Activated CD4-positive, alpha-beta memory T cell treated with anti-CD3 and anti-CD28 coated beads for 36 hours (primary cell): ENCODE data around the gene ZNF385B. TPM values are rescaled to one million over a fixed set of nuclear protein-coding genes. Genes with fewer than 3 reads are reported as not detected.

Experiments
- CTCF ChIA-PET: fragments of 350-600 bp; sonication (Branson Sonifier 250); formaldehyde crosslinking; loops from one replicate; lab custom pipeline; 2021; ENCODE audit warnings: antibody characterized with exemption, inconsistent platforms; lab: Charles Lee
- POLR2A ChIA-PET: fragments of 350-600 bp; sonication (Branson Sonifier 250); formaldehyde crosslinking; loops from one replicate; lab custom pipeline; 2021; ENCODE audit warnings: antibody characterized with exemption; lab: Charles Lee
- DNase-seq: peaks from one replicate; pipeline ENCODE4 v3.0.0-alpha.2; 2020
- H3K27ac Mint-ChIP-seq: one replicate; pipeline ENCODE4 v1.8.0; 2021; ENCODE audit warnings: mixed read lengths
- H3K27me3 Mint-ChIP-seq: one replicate; pipeline ENCODE4 v1.8.0; 2021; ENCODE audit warnings: mixed read lengths
- H3K36me3 Mint-ChIP-seq: one replicate; pipeline ENCODE4 v1.8.0; 2021; ENCODE audit warnings: mixed read lengths
- H3K4me1 Mint-ChIP-seq: one replicate; pipeline ENCODE4 v1.8.0; 2021; ENCODE audit warnings: low read depth, mixed read lengths
- H3K4me3 Mint-ChIP-seq: one replicate; pipeline ENCODE4 v1.8.0; 2021; ENCODE audit warnings: mild to moderate bottlenecking, mixed read lengths
- H3K9me3 Mint-ChIP-seq: one replicate; pipeline ENCODE4 v1.8.0; 2021; ENCODE audit warnings: mixed read lengths
- intact Hi-C: fragments of 100-400 bp; cut with micrococcal nuclease; formaldehyde crosslinking; loops from one replicate; pipeline ENCODE4 v1.15.1; 2023
- total RNA-seq, 2 experiments: library from RNA; stranded (reverse); gene quantifications; one replicate each; pipeline ENCODE4 v1.2.3, GENCODE V29; 2021

The ZNF385B gene
- total RNA-seq, 2 experiments from 2014 or later, result not detected

- ChIA-PET POLR2A (no interaction called here), CTCF (interaction anchor here (0.6 kb wide), 1 partner anchor 133 kb away, joined by 3 read pairs; no protein-coding TSS in a partner anchor)
- intact Hi-C loops, result no loop called here
- Mint-ChIP-seq H3K4me3 (no peak overlapping the region), H3K27ac (no peak overlapping the region), H3K27me3 (peaks cover 3% of the 10 kb centered on the region), H3K36me3 (no peaks in the 10 kb centered on the region), H3K4me1 (no peaks in the 10 kb centered on the region), H3K9me3 (peaks cover 2% of the 10 kb centered on the region)
- DNase-seq, result no peak
Measured at GRCh38 chr2:179764710-179765109, 96.7 kb downstream of the ZNF385B start.

- H3K4me1 Mint-ChIP-seq, result no peaks in the 10 kb centered on the region
- H3K27ac Mint-ChIP-seq, result no peak overlapping the region
- peaks cover 2% of the 10 kb centered on the region for H3K9me3 Mint-ChIP-seq
- ChIA-PET POLR2A (no interaction called here), CTCF (interaction anchor here (1.3 kb wide), 1 partner anchor 9 kb away, joined by 4 read pairs; no protein-coding TSS in a partner anchor)
- intact Hi-C loops, result no loop called here
- no peaks in the 10 kb centered on the region for H3K36me3 Mint-ChIP-seq
- DNase-seq, result no peak
- peaks cover 4% of the 10 kb centered on the region for H3K27me3 Mint-ChIP-seq
- no peak overlapping the region for H3K4me3 Mint-ChIP-seq
Measured at GRCh38 chr2:179758636-179759035, 102.8 kb downstream of the ZNF385B start.

DNA sequence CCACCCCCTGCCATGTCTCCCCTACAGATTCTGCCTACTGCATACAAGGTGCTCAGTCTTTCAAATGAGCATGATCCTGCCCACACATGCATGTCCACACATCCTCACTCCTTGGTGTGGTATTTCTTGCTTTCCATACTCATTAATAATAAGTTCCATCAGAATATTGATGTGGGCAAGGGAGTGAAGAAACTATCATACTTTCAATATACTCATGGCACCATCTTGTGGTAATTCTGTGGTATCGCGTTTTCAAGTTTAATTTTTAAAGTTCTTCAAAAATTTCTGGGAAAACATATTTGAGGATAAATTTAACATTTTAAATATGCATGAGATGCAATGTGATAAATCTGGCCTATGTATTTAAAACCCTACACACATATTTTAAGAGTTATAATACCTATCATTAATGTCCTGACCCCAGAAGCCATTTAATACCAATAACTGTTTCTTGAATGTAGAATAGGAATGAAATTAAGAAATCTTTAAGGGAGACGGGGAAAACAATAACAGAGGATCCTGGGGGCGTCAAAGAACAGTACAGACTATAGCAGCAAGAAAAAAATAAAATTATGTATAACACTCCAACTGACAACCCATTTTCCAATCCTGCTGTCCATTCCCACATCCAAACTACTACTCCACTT is 110.1 kb downstream of the ZNF385B start:
- DNase-seq, result no peak
- Mint-ChIP-seq H3K4me1 (no peaks in the 10 kb centered on the region), H3K9me3 (no peaks in the 10 kb centered on the region), H3K4me3 (no peak overlapping the region), H3K36me3 (no peaks in the 10 kb centered on the region), H3K27me3 (no peaks in the 10 kb centered on the region), H3K27ac (no peak overlapping the region)
- ChIA-PET CTCF (interaction anchor here (1.7 kb wide), 1 partner anchor 329 kb away, joined by 6 read pairs; no protein-coding TSS in a partner anchor), POLR2A (no interaction called here)
- intact Hi-C loops, result loop anchor here (1.0 to 2.0 kb wide), 4 partner anchors 329 to 988 kb away; no protein-coding TSS in a partner anchor

GRCh38 chr2:179749210-179749609 is 112.2 kb downstream of the ZNF385B start:
- CTCF ChIA-PET, result interaction anchor here (1.2 to 1.8 kb wide), 3 partner anchors 9 to 326 kb away, joined by 4 to 6 read pairs (median 4); no protein-coding TSS in a partner anchor
- H3K4me3 Mint-ChIP-seq, result no peak overlapping the region
- H3K27ac Mint-ChIP-seq, result no peak overlapping the region
- intact Hi-C loops, result no loop called here
- no peak for DNase-seq
- POLR2A ChIA-PET, result no interaction called here
- H3K36me3 Mint-ChIP-seq, result no peaks in the 10 kb centered on the region
- no peaks in the 10 kb centered on the region for H3K27me3 Mint-ChIP-seq
- H3K4me1 Mint-ChIP-seq, result no peaks in the 10 kb centered on the region
- H3K9me3 Mint-ChIP-seq, result no peaks in the 10 kb centered on the region

DNA sequence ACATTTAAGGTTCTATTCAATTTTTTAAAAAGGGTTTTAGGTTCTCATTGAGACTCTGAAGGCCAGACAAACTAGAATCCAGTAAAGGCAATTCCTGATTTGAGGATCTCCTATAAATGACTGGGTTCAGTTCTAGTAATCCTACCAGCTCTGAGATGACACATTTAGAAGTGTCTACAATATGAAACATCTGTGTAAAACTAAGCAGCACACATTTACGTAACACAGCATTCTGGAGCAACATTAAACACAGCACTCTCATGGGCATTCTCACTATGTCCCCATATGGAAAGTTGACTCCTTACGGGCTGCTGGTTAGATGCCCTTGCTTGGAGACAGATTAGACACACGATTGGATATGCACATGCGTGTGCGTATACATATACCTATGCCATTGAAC is 114.4 kb downstream of the ZNF385B start:
- no peak overlapping the region for H3K27ac Mint-ChIP-seq
- no peaks in the 10 kb centered on the region for H3K27me3 Mint-ChIP-seq
- POLR2A ChIA-PET, result no interaction called here
- CTCF ChIA-PET, result interaction anchor here (1.0 kb wide), 1 partner anchor 325 kb away, joined by 3 read pairs; no protein-coding TSS in a partner anchor
- H3K4me1 Mint-ChIP-seq, result no peaks in the 10 kb centered on the region
- no peak for DNase-seq
- intact Hi-C loops, result no loop called here
- no peaks in the 10 kb centered on the region for H3K9me3 Mint-ChIP-seq
- H3K4me3 Mint-ChIP-seq, result no peak overlapping the region
- H3K36me3 Mint-ChIP-seq, result no peaks in the 10 kb centered on the region

DNA sequence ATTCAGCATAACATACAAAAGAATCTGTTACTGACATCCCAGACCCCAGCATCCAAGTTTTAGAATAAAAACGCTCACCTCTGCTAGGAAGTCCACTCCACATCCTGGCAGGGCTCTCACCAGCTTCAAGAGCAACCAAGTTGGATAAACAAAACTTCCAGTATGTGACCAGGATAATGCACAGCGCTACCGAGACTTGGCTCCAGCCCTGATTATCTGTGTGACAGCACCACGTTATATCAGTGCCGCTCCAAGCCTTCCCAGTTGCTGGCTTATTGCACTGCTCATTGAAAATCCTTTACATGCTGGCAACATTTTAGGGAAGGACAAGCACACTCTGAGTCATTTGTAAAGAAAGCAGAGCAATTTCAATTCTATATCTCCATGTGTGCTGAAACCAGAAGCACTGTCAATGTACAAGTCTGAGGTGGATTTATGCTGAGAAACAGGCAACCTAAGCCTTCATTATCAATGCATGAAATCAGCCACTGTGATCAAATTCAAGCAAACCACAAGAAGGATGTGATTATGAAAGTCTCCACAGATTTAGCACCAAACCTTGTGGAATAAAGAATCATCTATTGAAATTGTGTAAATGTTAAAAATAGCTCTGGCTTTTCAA is 115.7 kb downstream of the ZNF385B start:
- H3K4me3 Mint-ChIP-seq, result no peak overlapping the region
- no peaks in the 10 kb centered on the region for H3K9me3 Mint-ChIP-seq
- no peaks in the 10 kb centered on the region for H3K36me3 Mint-ChIP-seq
- POLR2A ChIA-PET, result no interaction called here
- DNase-seq, result no peak
- no peaks in the 10 kb centered on the region for H3K27me3 Mint-ChIP-seq
- no peak overlapping the region for H3K27ac Mint-ChIP-seq
- intact Hi-C loops, result no loop called here
- H3K4me1 Mint-ChIP-seq, result no peaks in the 10 kb centered on the region
- CTCF ChIA-PET, result no interaction called here

DNA sequence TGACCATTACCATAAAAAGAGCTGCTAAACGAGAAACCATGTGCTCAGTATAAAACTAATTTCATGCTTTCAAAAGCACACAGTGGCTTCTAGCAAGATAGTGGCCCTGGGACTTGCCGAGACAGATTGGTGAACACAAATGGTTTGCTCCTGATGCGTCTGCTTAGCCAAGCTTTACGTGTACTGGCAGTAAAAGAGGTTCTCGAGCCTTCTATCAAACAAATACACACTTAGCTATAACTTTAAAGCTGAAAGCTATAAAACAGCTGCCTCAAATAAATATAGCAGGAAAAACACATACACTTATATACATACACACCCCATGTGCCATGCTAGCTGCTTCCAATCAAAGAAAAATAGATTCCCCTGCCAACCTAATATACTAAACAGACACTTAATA is 117.0 kb downstream of the ZNF385B start:
- no peaks in the 10 kb centered on the region for H3K9me3 Mint-ChIP-seq
- H3K36me3 Mint-ChIP-seq, result no peaks in the 10 kb centered on the region
- intact Hi-C loops, result no loop called here
- DNase-seq, result no peak
- no peaks in the 10 kb centered on the region for H3K4me1 Mint-ChIP-seq
- ChIA-PET CTCF (no interaction called here), POLR2A (no interaction called here)
- no peak overlapping the region for H3K4me3 Mint-ChIP-seq
- no peak overlapping the region for H3K27ac Mint-ChIP-seq
- peaks cover 1% of the 10 kb centered on the region for H3K27me3 Mint-ChIP-seq

GRCh38 chr2:179741317-179741716 is 120.1 kb downstream of the ZNF385B start:
- Mint-ChIP-seq H3K27ac (no peak overlapping the region), H3K4me1 (no peaks in the 10 kb centered on the region), H3K27me3 (peaks cover 1% of the 10 kb centered on the region), H3K36me3 (no peaks in the 10 kb centered on the region), H3K4me3 (no peak overlapping the region), H3K9me3 (no peaks in the 10 kb centered on the region)
- POLR2A ChIA-PET, result no interaction called here
- CTCF ChIA-PET, result no interaction called here
- intact Hi-C loops, result no loop called here
- DNase-seq, result no peak

DNA sequence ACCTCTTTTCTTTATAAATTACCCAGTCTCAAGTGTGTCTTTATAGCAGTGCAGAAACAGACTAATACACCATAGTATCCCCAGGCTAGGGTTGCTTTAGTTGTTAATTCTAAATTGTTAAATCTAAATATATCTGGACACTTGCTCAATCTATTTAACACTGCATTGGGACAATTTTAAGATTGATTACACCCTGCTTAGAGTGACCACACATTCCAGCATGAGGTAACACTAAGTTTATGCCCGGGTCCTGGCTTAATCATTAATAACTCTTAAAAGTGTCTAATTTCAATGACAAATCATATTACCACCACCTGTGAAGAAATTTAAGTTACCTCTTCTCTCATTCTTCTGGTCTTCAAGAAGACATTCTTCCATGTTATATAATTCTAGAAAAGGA is 131.4 kb downstream of the ZNF385B start:
- POLR2A ChIA-PET, result no interaction called here
- Mint-ChIP-seq H3K9me3 (no peaks in the 10 kb centered on the region), H3K4me3 (no peak overlapping the region), H3K27me3 (no peaks in the 10 kb centered on the region), H3K36me3 (no peaks in the 10 kb centered on the region), H3K27ac (no peak overlapping the region), H3K4me1 (no peaks in the 10 kb centered on the region)
- CTCF ChIA-PET, result no interaction called here
- intact Hi-C loops, result no loop called here
- no peak for DNase-seq

DNA sequence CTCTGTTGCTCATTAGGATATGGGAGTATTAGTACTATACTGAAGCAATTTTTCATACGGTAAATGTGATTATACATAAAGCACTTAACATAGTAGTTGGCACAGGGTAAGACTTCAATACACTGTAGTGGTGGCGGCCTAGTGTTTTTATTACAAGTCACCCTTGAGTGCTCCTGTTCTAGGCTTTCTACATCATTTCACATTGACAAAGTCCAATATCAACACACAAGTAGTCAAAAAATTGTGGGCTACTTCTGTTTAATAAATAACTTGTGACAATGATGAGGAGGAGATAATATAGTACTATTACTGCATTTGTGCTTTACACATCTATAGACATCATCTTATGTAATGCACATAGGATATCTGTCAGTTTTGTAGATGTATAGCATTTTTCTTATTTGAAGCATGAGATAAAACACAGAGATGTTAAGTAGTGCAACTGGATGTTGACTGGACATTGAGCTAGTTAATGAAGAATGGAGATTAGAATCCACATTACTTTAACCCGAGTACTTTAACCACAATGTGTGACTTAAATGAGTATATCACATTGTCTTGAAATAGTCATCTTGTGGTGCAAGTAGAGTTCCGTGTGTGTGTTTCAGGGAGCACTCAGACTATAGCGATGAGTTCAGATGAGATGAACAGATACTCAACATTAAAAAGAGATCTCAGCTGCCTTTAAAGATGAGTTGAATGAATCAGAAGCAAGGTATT is 134.8 kb downstream of the ZNF385B start:
- Mint-ChIP-seq H3K27ac (no peak overlapping the region), H3K4me1 (no peaks in the 10 kb centered on the region)
- CTCF ChIA-PET, result no interaction called here

DNA sequence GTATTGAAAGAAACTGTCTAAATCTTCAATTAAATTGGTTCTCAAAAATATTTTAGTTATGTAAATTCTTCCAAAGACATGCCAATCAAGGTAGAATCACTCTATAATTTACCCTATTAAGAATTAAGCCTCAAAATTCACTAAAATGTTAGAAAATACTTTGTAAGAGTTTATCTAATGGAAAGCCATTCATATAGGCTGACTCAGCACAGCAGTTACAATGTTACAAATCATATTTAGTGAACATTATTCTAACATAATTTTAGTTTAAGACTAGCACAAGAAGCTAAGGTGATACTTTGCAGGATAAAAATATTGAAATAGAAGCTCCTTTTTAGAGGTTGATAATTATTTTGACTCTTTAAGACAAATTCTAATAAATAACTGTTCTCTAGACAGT is 137.0 kb downstream of the ZNF385B start:
- Mint-ChIP-seq H3K4me3 (no peak overlapping the region), H3K36me3 (no peaks in the 10 kb centered on the region), H3K9me3 (no peaks in the 10 kb centered on the region), H3K27ac (no peak overlapping the region), H3K27me3 (no peaks in the 10 kb centered on the region), H3K4me1 (no peaks in the 10 kb centered on the region)
- POLR2A ChIA-PET, result no interaction called here
- CTCF ChIA-PET, result no interaction called here
- no peak for DNase-seq
- intact Hi-C loops, result no loop called here

More for the DNA sequence above, 134.8 kb downstream of the ZNF385B start:
- Mint-ChIP-seq H3K9me3 (no peaks in the 10 kb centered on the region), H3K36me3 (no peaks in the 10 kb centered on the region), H3K4me3 (no peak overlapping the region), H3K27me3 (no peaks in the 10 kb centered on the region)
- POLR2A ChIA-PET, result no interaction called here
- intact Hi-C loops, result no loop called here
- DNase-seq, result no peak

GRCh38 chr2:179720173-179720772 is 141.1 kb downstream of the ZNF385B start:
- Mint-ChIP-seq H3K36me3 (no peaks in the 10 kb centered on the region), H3K4me3 (no peak overlapping the region), H3K27me3 (no peaks in the 10 kb centered on the region), H3K4me1 (no peaks in the 10 kb centered on the region), H3K9me3 (no peaks in the 10 kb centered on the region), H3K27ac (no peak overlapping the region)
- POLR2A ChIA-PET, result no interaction called here
- CTCF ChIA-PET, result no interaction called here
- intact Hi-C loops, result no loop called here
- no peak for DNase-seq
